Breast epithelium (tissue), 4 donors: ENCODE data around the gene ZNHIT2. TPM values are rescaled to one million over a fixed set of nuclear protein-coding genes. Genes with fewer than 3 reads are reported as not detected.
A peak's percentile ranks its signal among the peaks of the same experiment; 100 is the strongest.

Experiments
- DNase-seq, 2 donors: peaks; one replicate each; pipeline ENCODE4 v3.0.0-alpha.2; 2019; ENCODE audit warnings: low spot score in 2 of 2
- H3K27ac ChIP-seq, 2 donors: fragments of 200-600 bp; sonication (generic) in 1 of 2; one replicate each; pipeline ENCODE4 v1.5.1; 2016 to 2019; ENCODE audit warnings: mild to moderate bottlenecking in 1 of 2
- H3K27me3 ChIP-seq, 2 donors: fragments of 200-600 bp; sonication (generic) in 1 of 2; one replicate each; pipeline versions ENCODE4 v1.5.1 to v1.6.0; 2017 to 2019; ENCODE audit warnings: control low read depth in 1 of 2, mild to moderate bottlenecking in 1 of 2
- H3K36me3 ChIP-seq: fragments of 200-600 bp; one replicate; pipeline ENCODE4 v1.5.1; 2019
- H3K4me1 ChIP-seq, 2 donors: fragments of 200-600 bp; sonication (generic); one replicate each; pipeline ENCODE4 v1.5.1; 2016 to 2019; ENCODE audit warnings: control low read depth in 1 of 2
- H3K4me3 ChIP-seq, 3 donors: fragments of 200-600 bp; sonication (generic); 1 replicate in 2 of 3; 2 replicates in 1 of 3; pipeline ENCODE4 v1.5.1; 2016 to 2019; ENCODE audit warnings: mild to moderate bottlenecking in 3 of 3, moderate library complexity in 2 of 3
- H3K9me3 ChIP-seq, 2 donors: fragments of 200-600 bp; sonication (generic) in 1 of 2; one replicate each; pipeline ENCODE4 v1.5.1; 2016 to 2019; ENCODE audit warnings: control low read depth in 1 of 2
- POLR2A ChIP-seq: fragments of 450-650 bp; IDR thresholded peaks from one replicate; pipeline ENCODE4 v1.6.1; 2016; ENCODE audit warnings: antibody characterized with exemption, mild to moderate bottlenecking, moderate library complexity
- POLR2AphosphoS5 ChIP-seq, 3 donors: sonication (generic); formaldehyde crosslinking; IDR thresholded peaks; one replicate each; pipeline ENCODE4 v1.6.1; 2017; ENCODE audit warnings: antibody characterized with exemption in 3 of 3
- intact Hi-C: fragments of 100-400 bp; cut with DNase I; formaldehyde crosslinking; loops from one replicate; pipeline ENCODE4 v1.15.1; 2023; ENCODE audit warnings: low total_unique reads
- total RNA-seq, 3 donors: library from RNA; depleted of rRNA; stranded (reverse); fragments of >200 nt; gene quantifications; one replicate each; pipeline ENCODE4 v1.1.0, GENCODE V29; 2016
- TF ChIP-seq, protein P1 (sequence below), 3 donors: fragments of 450-650 bp; IDR thresholded peaks; one replicate each; pipeline ENCODE4 v1.5.1; 2016 to 2017; ENCODE audit warnings: antibody characterized with exemption in 3 of 3, mild to moderate bottlenecking in 3 of 3, moderate library complexity in 3 of 3

ZNHIT2 gene
- total RNA-seq, 3 donors from 2014 or later, result 14.6 to 23.3 (median 20.3) TPM

DNA sequence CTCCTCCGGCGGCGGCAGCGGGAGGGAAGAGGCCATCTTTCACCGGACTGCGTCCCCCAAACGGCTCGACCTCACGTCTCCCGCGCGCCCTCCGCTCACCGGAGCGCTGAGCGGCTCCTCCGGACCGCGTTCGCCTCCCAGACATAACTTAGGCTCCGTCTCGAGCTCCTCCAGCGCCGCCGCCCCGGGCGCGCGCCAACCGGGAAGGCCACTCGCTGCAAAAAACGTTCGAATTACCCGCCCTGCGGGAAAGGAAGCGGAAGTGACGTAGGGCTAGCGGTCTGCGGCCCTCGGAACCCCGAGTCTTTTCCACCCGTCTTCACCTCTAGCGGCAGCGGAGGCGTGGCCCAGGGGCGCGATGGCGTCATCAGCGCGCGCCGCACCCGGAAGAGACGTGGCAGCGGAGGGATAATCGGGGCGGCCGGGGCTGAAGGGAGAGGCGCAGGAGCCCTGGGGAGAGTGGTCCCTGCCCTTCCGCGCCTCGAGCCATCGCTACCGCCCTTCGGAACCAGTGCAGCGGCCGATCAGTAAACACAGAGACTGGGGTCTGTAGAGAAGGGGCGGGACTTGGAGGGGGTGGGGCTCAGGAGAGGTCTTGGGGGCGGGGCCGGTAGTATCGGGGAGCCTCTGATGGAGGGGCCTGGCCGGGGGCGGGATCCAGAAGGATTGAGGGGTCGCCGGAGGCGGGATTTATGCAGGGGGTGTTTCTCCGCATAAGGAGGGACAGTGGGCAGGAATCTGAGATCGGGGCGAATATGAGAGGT lies 33.5 kb downstream of the ZNHIT2 start, which contains the start of the genes CDCA5 and ZFPL1:
Gene CDCA5, minus strand, starts transcription at position 207 of the 764 bp plus-strand sequence. Its CDS starts 62 bp downstream, at position 145.
Gene ZFPL1, plus strand, starts transcription at position 389 of the 764 bp plus-strand sequence. CDS start 477 bp downstream, outside the sequence.
- intact Hi-C loops, result no loop called here
- no peaks in the 10 kb centered on the region for H3K4me1 ChIP-seq
- H3K27ac ChIP-seq, result peak within 1 kb of the TSS; percentile 97 to 98

DNA sequence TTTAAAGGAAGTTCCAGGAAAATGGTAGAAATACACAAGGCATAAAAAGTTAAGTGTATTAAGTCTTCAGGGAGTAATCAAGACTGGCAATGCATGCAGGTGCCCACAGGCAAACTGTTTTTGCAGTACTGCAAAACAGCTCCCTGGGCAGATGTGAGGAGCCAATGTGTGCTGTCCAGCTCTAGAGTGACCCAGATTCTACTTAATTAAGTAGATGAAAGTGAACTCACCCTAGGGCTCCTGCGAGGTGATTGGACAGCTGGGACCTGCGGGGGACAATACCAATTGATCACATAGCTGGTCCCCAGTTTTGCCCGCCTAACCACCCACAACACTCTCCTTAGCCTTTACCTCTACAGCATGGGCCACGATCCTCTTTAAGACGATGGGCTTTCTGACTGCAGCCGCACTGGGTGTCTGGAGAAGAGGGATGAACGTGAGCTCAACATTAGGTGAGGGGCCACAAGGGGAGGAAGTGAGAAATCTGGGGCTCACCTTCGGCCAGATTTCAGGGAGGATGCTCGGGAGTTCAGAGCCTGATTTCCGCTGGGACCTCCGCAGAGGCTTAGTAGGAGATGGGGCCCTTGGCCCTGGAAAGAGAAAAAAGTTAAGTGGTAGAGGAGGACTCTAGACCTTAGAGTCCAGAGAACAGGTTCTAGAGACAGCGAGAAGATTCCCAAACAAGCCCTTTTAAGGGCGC lies 34.2 kb downstream of the ZNHIT2 start:
- H3K36me3 ChIP-seq, result peaks cover 7% of the 10 kb centered on the region
- intact Hi-C loops, result no loop called here
- DNase-seq, result no peak
- peak overlapping the region; percentile 75 to 85 (median 82) for H3K4me3 ChIP-seq
- peak overlapping the region; percentile 97 to 98 for H3K27ac ChIP-seq
- no peaks in the 10 kb centered on the region for H3K9me3 ChIP-seq
- no peak for TF ChIP-seq POLR2AphosphoS5 (IDR thresholded peaks at IDR 0.05)
- TF ChIP-seq POLR2A, result no peak
- TF ChIP-seq, protein P1, sequence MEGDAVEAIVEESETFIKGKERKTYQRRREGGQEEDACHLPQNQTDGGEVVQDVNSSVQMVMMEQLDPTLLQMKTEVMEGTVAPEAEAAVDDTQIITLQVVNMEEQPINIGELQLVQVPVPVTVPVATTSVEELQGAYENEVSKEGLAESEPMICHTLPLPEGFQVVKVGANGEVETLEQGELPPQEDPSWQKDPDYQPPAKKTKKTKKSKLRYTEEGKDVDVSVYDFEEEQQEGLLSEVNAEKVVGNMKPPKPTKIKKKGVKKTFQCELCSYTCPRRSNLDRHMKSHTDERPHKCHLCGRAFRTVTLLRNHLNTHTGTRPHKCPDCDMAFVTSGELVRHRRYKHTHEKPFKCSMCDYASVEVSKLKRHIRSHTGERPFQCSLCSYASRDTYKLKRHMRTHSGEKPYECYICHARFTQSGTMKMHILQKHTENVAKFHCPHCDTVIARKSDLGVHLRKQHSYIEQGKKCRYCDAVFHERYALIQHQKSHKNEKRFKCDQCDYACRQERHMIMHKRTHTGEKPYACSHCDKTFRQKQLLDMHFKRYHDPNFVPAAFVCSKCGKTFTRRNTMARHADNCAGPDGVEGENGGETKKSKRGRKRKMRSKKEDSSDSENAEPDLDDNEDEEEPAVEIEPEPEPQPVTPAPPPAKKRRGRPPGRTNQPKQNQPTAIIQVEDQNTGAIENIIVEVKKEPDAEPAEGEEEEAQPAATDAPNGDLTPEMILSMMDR (IDR thresholded peaks at IDR 0.05), result no peak
- no peaks in the 10 kb centered on the region for H3K4me1 ChIP-seq
- H3K27me3 ChIP-seq, result no peaks in the 10 kb centered on the region

More for the DNA sequence above, 33.5 kb downstream of the ZNHIT2 start, which contains the start of the genes CDCA5 and ZFPL1:
- Histone ChIP-seq H3K36me3 (peaks cover 7% of the 10 kb centered on the region), H3K27me3 (no peaks in the 10 kb centered on the region), H3K4me3 (peak within 1 kb of the TSS; percentile 75 to 85 (median 82)), H3K9me3 (no peaks in the 10 kb centered on the region)
- DNase-seq, result peak; percentile 95 to 96
- TF ChIP-seq POLR2AphosphoS5 (IDR thresholded peaks at IDR 0.05) (peak; percentile 98 to 99 (median 98)), POLR2A (peak; percentile 66)
- TF ChIP-seq, protein P1 (IDR thresholded peaks at IDR 0.05), result peak in 1 of 3 donors; percentile 10

DNA sequence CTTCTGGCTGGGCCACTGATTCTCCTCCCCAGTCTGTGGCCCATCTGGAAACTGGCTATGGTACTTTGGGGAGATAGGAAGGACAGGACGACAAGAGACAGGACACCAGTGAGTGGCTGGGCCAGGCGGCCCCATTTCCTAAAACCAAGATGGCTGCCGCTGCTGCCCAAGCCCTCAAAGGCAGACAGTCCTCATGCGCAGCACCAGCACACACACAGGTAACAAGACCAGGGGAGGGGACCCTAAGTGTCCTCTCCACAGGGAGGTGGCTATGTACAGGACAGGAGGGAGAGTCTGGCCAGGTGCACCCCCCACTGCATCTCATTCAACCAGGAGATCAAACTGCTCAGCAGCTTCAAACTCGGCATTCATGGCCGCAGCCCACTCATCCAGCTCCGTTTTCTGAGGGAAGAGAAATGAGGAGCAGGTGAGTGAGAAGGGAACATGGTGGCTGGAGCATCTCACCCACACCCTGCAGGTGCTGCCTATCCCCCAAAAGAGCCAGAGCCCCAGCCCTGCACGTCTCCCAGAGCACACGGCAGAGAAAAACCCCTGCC lies 38.6 kb downstream of the ZNHIT2 start:
- TF ChIP-seq POLR2AphosphoS5 (IDR thresholded peaks at IDR 0.05) (no peak), POLR2A (no peak)
- Histone ChIP-seq H3K9me3 (no peaks in the 10 kb centered on the region), H3K27ac (no peak overlapping the region), H3K4me1 (no peaks in the 10 kb centered on the region), H3K27me3 (no peaks in the 10 kb centered on the region), H3K36me3 (no peaks in the 10 kb centered on the region), H3K4me3 (no peak overlapping the region)
- intact Hi-C loops, result no loop called here
- no peak for DNase-seq

DNA sequence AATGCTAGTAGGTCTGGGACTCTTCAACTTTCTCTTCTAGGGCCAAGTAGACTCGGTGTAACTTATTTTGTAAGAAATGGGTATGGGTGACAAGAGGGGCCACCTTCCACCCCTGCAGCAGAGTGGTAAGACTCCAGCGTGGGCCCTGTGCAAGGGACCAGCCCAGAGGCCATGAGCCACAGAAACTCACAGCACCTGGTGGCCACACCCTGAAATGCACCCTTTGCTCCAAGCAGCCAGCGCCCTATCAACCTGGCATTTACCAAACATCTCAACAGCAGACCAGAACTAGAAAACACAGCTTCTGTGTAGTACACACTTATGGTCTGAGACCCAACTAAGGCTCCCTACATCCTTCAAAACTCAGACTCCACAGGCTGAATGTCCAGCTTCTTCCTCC lies 39.4 kb downstream of the ZNHIT2 start:
- H3K36me3 ChIP-seq, result no peaks in the 10 kb centered on the region
- intact Hi-C loops, result no loop called here
- no peak overlapping the region for H3K27ac ChIP-seq
- TF ChIP-seq, protein P1 (IDR thresholded peaks at IDR 0.05), result peak; percentile 46 to 62 (median 53)
- no peak for TF ChIP-seq POLR2A
- no peaks in the 10 kb centered on the region for H3K4me1 ChIP-seq
- DNase-seq, result no peak
- no peaks in the 10 kb centered on the region for H3K9me3 ChIP-seq
- no peaks in the 10 kb centered on the region for H3K27me3 ChIP-seq
- no peak overlapping the region for H3K4me3 ChIP-seq

DNA sequence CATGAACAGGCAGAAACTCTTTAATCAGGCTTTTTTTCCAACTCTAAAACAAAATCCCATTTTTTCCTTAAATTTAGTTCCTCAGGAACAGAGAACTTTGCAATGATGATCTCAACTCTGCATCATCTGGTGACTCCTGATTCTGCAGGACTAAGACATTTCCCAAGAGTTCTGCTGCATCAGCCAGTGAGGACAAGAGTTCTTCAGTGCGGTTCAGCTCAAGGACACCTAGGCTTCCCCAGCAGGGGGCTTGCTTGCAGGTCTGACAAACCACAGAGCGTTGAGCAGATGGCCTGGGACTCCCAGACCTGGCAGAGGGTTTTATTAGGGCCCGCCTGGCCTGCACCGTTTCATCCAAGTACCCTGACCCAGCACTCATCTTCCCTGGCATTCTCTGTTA lies 40.0 kb downstream of the ZNHIT2 start:
- Histone ChIP-seq H3K27me3 (no peaks in the 10 kb centered on the region), H3K36me3 (no peaks in the 10 kb centered on the region), H3K27ac (no peak overlapping the region), H3K4me1 (no peaks in the 10 kb centered on the region), H3K9me3 (no peaks in the 10 kb centered on the region), H3K4me3 (no peak overlapping the region)
- DNase-seq, result no peak
- no peak for TF ChIP-seq POLR2AphosphoS5 (IDR thresholded peaks at IDR 0.05)
- TF ChIP-seq, protein P1 (IDR thresholded peaks at IDR 0.05), result no peak
- TF ChIP-seq POLR2A, result no peak
- intact Hi-C loops, result no loop called here
